SK-N-SH (cell line): ENCODE measurements around the gene CLCN1. TPM values are rescaled to one million over a fixed set of nuclear protein-coding genes. Genes with fewer than 3 reads are reported as not detected.

ENCODE experiments used
- CTCF ChIA-PET: fragments of 300-600, 350-600 bp; formaldehyde crosslinking; extraction: SDS; loops from one replicate; lab custom pipeline; 2021; lab: Yijun Ruan, JAX
- POLR2A ChIA-PET: fragments of 350-600 bp; sonication (Branson Sonifier 250); formaldehyde crosslinking; extraction: SDS; loops from one replicate; lab custom pipeline; 2020; ENCODE audit warnings: antibody characterized with exemption, inconsistent platforms; lab: Yijun Ruan, JAX
- DNase-seq: peaks from one replicate; pipeline ENCODE4 v3.0.0; 2012
- H2AFZ ChIP-seq: fragments of 200-600 bp; sonication (generic); 2 replicates; pipeline ENCODE4 v1.8.1; 2016; ENCODE audit warnings: antibody characterized with exemption, mild to moderate bottlenecking, low read depth
- H3F3A ChIP-seq: fragments of 200-600 bp; sonication (generic); replicated peaks from 2 replicates; pipeline ENCODE3; 2016; ENCODE audit warnings: antibody characterized with exemption, mild to moderate bottlenecking; ENCODE audit not compliant: insufficient read depth
- H3K27ac ChIP-seq, 2 experiments: fragments of 200-500 bp in 1 of 2; fragments of 200-600 bp in 1 of 2; sonication (Bioruptor generic) in 1 of 2; sonication (generic), shearing (Covaris generic) in 1 of 2; 2 replicates each; pipeline versions ENCODE4 v1.5.1 to v1.6.1; 2014 to 2016; ENCODE audit warnings: low read depth in 2 of 2, inconsistent platforms in 1 of 2, low read length in 1 of 2, mild to moderate bottlenecking in 1 of 2, mixed read lengths in 1 of 2
- H3K27me3 ChIP-seq: fragments of 200-600 bp; sonication (generic), shearing (Covaris generic); 2 replicates; pipeline ENCODE4 v1.6.1; 2016; ENCODE audit warnings: mixed run types; ENCODE audit not compliant: insufficient read depth
- H3K36me3 ChIP-seq, 2 experiments: fragments of 200-500 bp in 1 of 2; fragments of 200-600 bp in 1 of 2; sonication (Bioruptor generic) in 1 of 2; sonication (generic) in 1 of 2; replicated peaks in 1 of 2; 2 replicates each; pipeline versions ENCODE3 to v1.5.1; 2014 to 2016; ENCODE audit warnings: low read length in 1 of 2, mild to moderate bottlenecking in 1 of 2; ENCODE audit not compliant: insufficient read depth in 2 of 2, control insufficient read depth in 1 of 2
- H3K4me1 ChIP-seq, 2 experiments: fragments of 200-500 bp in 1 of 2; fragments of 200-600 bp in 1 of 2; sonication (Bioruptor generic) in 1 of 2; sonication (generic), shearing (Covaris generic) in 1 of 2; 2 replicates each; pipeline versions ENCODE4 v1.5.1 to v1.6.1; 2014 to 2016; ENCODE audit warnings: low read depth in 1 of 2, low read length in 1 of 2, mixed run types in 1 of 2; ENCODE audit not compliant: insufficient read depth in 2 of 2, control insufficient read depth in 1 of 2
- H3K4me2 ChIP-seq: fragments of 200-600 bp; sonication (generic), shearing (Covaris generic); 2 replicates; pipeline ENCODE4 v1.6.1; 2017; ENCODE audit warnings: mixed run types
- H3K4me3 ChIP-seq, 2 experiments: fragments of 200-500 bp in 1 of 2; fragments of 200-600 bp in 1 of 2; sonication (Bioruptor generic) in 1 of 2; sonication (generic), shearing (Covaris generic) in 1 of 2; 2 replicates each; pipeline versions ENCODE4 v1.5.1 to v1.8.1; 2014 to 2016; ENCODE audit warnings: low read depth in 2 of 2, inconsistent platforms in 1 of 2, low read length in 1 of 2, mild to moderate bottlenecking in 1 of 2, mixed read lengths in 1 of 2, moderate library complexity in 1 of 2
- H3K79me2 ChIP-seq: fragments of 200-600 bp; sonication (generic); 2 replicates; pipeline ENCODE4 v1.8.1; 2017; ENCODE audit warnings: mild to moderate bottlenecking; ENCODE audit not compliant: insufficient read depth
- H3K9ac ChIP-seq: fragments of 200-600 bp; sonication (generic); 2 replicates; pipeline ENCODE4 v1.6.1; 2017; ENCODE audit warnings: mixed run types
- H3K9me2 ChIP-seq: fragments of 200-600 bp; sonication (generic); 2 replicates; pipeline ENCODE4 v1.6.1; 2017; ENCODE audit warnings: mixed run types
- H3K9me3 ChIP-seq: fragments of 200-600 bp; sonication (generic); 2 replicates; pipeline ENCODE4 v1.6.1; 2017; ENCODE audit warnings: mixed run types, mild to moderate bottlenecking, moderate library complexity
- H4K20me1 ChIP-seq: fragments of 200-600 bp; sonication (generic); 2 replicates; pipeline ENCODE4 v1.6.1; 2017; ENCODE audit warnings: mild to moderate bottlenecking, mixed run types; ENCODE audit not compliant: insufficient read depth
- CHD2 ChIP-seq: fragments of 150-350 bp; IDR thresholded peaks from 2 replicates; pipeline ENCODE4 v1.6.1; 2018; ENCODE audit warnings: low read length; ENCODE audit not compliant: partially characterized antibody
- ELF1 ChIP-seq: IDR thresholded peaks from 2 replicates; pipeline ENCODE4 v1.4.0; 2012
- EP300 ChIP-seq, 2 experiments: IDR thresholded peaks; 2 replicates each; pipeline versions ENCODE4 v1.4.0 to v1.6.1; 2012; ENCODE audit warnings: borderline replicate concordance in 1 of 2, low read depth in 1 of 2, low read length in 1 of 2
- FOSL2 ChIP-seq: IDR thresholded peaks from 2 replicates; pipeline ENCODE4 v1.4.0; 2012; ENCODE audit warnings: low read depth, mild to moderate bottlenecking, moderate library complexity, borderline replicate concordance
- JUND ChIP-seq: IDR thresholded peaks from 2 replicates; pipeline ENCODE4 v1.4.0; 2012
- MEF2A ChIP-seq: IDR thresholded peaks from 2 replicates; pipeline ENCODE4 v1.4.0; 2012; ENCODE audit warnings: low read depth, borderline replicate concordance
- MXI1 ChIP-seq: IDR thresholded peaks from 2 replicates; pipeline ENCODE4 v1.6.1; 2012; ENCODE audit warnings: mild to moderate bottlenecking, low read depth, low read length, improper control_type of control experiment
- NFIC ChIP-seq: IDR thresholded peaks from 2 replicates; pipeline ENCODE4 v1.4.0; 2012; ENCODE audit warnings: borderline replicate concordance
- POLR2AphosphoS5 ChIP-seq: IDR thresholded peaks from 2 replicates; pipeline ENCODE4 v1.6.1; 2012; ENCODE audit warnings: low read depth, low read length
- RCOR1 ChIP-seq: fragments of 150-350 bp; IDR thresholded peaks from 2 replicates; pipeline ENCODE4 v1.6.1; 2017; ENCODE audit warnings: antibody characterized with exemption, low read length
- RFX5 ChIP-seq: IDR thresholded peaks from 2 replicates; pipeline ENCODE4 v1.6.1; 2012; ENCODE audit warnings: mild to moderate bottlenecking, improper control_type of control experiment, low read length
- RXRA ChIP-seq: IDR thresholded peaks from 2 replicates; pipeline ENCODE4 v1.4.0; 2012; ENCODE audit warnings: low read depth, mild to moderate bottlenecking, borderline replicate concordance
- SIN3A ChIP-seq: IDR thresholded peaks from 2 replicates; pipeline ENCODE4 v1.6.1; 2012; ENCODE audit warnings: low read depth, mild to moderate bottlenecking, low read length, moderate library complexity, borderline replicate concordance
- TAF1 ChIP-seq: IDR thresholded peaks from 2 replicates; pipeline ENCODE4 v1.6.1; 2012; ENCODE audit warnings: low read depth, mild to moderate bottlenecking, low read length, moderate library complexity, borderline replicate concordance
- TCF12 ChIP-seq: IDR thresholded peaks from 2 replicates; pipeline ENCODE4 v1.4.0; 2012
- TEAD4 ChIP-seq: IDR thresholded peaks from 2 replicates; pipeline ENCODE4 v1.4.0; 2012; ENCODE audit warnings: mild to moderate bottlenecking, borderline replicate concordance; ENCODE audit not compliant: insufficient read depth
- YY1 ChIP-seq: IDR thresholded peaks from 2 replicates; pipeline ENCODE4 v1.4.0; 2012; ENCODE audit warnings: low read depth, mild to moderate bottlenecking
- WGBS: methylation state at CpG from one replicate; pipeline ENCODE4 v1.1.6; 2017; ENCODE audit warnings: low lambda C conversion rate; 5-methylcytosine and 5-hydroxymethylcytosine counted together
- polyA plus RNA-seq, 3 experiments: library from polyadenylated mRNA; depleted of rRNA; stranded (reverse); fragments of >200 nt; gene quantifications; 2 replicates each; pipeline ENCODE4 v1.2.3, GENCODE V29; 2012
- TF ChIP-seq, protein P1 (sequence below): fragments of 150-350 bp; IDR thresholded peaks from 2 replicates; pipeline ENCODE4 v1.6.1; 2016; ENCODE audit warnings: mild to moderate bottlenecking, low read depth, low read length
- TF ChIP-seq, protein P2 (sequence below): IDR thresholded peaks from 2 replicates; pipeline ENCODE4 v1.4.0; 2012; ENCODE audit warnings: low read depth, borderline replicate concordance
- TF ChIP-seq, protein P3 (sequence below): IDR thresholded peaks from 2 replicates; pipeline ENCODE4 v1.4.0; 2012; ENCODE audit warnings: low read depth
- TF ChIP-seq, protein P4 (sequence below): IDR thresholded peaks from 2 replicates; pipeline ENCODE4; 2012

The CLCN1 gene
- polyA plus RNA-seq, 1 of the 3 experiments (the other 2 are of a cell fraction): 0.12 TPM

DNA sequence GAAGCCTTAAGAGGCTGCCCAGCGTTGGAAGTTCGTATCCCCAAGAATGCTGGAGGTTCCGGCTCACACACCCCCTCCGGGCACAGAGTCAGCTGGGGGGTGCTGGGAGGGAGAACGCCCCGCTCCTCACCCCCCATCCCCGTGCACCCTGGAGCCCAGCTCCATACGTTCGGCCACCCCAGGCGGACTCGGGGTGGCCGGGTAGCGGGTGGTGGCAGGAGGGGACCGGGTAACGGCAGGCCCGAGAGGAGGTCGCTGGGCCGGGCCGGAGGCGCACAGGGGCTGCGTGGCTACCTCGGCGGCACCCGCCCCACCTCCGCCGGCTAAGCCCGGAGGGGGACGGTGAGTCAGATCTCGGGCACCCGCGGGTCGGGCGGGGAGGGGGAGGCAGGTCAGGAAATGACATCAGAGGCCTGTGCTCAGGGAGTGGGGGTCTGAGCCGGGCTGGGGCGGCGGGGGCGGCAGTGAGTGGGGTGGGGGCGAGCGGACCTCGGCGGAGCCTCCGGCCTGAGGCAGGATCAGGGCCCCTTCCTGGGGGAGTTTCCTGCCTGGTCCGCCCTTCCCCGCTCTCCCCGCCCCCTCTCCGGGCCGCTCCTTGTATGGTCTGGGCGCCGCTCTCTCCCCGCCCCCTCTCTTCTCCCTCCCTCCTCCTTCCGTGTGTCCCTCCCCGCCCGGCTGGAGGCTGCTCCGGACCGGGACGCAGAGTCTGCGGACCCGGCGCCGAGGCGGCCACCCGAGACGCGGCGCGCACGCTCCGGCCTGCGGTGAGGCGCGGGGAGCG is 64.9 kb downstream of the CLCN1 start, which contains the start of gene ZYX (continued):
- TF ChIP-seq, protein P1, sequence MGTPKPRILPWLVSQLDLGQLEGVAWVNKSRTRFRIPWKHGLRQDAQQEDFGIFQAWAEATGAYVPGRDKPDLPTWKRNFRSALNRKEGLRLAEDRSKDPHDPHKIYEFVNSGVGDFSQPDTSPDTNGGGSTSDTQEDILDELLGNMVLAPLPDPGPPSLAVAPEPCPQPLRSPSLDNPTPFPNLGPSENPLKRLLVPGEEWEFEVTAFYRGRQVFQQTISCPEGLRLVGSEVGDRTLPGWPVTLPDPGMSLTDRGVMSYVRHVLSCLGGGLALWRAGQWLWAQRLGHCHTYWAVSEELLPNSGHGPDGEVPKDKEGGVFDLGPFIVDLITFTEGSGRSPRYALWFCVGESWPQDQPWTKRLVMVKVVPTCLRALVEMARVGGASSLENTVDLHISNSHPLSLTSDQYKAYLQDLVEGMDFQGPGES: no peak
- TF ChIP-seq YY1: 0 out of 2 replicates have a peak, but pooled peaks have one; percentile 18
- no peak for TF ChIP-seq MXI1
- TF ChIP-seq, protein P2, sequence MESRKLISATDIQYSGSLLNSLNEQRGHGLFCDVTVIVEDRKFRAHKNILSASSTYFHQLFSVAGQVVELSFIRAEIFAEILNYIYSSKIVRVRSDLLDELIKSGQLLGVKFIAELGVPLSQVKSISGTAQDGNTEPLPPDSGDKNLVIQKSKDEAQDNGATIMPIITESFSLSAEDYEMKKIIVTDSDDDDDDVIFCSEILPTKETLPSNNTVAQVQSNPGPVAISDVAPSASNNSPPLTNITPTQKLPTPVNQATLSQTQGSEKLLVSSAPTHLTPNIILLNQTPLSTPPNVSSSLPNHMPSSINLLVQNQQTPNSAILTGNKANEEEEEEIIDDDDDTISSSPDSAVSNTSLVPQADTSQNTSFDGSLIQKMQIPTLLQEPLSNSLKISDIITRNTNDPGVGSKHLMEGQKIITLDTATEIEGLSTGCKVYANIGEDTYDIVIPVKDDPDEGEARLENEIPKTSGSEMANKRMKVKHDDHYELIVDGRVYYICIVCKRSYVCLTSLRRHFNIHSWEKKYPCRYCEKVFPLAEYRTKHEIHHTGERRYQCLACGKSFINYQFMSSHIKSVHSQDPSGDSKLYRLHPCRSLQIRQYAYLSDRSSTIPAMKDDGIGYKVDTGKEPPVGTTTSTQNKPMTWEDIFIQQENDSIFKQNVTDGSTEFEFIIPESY: peak; percentile 56; the same call in 1 of the 2 replicates
- peak; percentile 77; the same call in 1 of the 2 replicates for TF ChIP-seq RXRA
- TF ChIP-seq TAF1: peak; percentile 93
- TF ChIP-seq TEAD4: peak; percentile 45; the same call in 1 of the 2 replicates
- TF ChIP-seq, protein P3, sequence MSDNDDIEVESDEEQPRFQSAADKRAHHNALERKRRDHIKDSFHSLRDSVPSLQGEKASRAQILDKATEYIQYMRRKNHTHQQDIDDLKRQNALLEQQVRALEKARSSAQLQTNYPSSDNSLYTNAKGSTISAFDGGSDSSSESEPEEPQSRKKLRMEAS: peak; percentile 40; the same call in 1 of the 2 replicates
- peak; percentile 13; the same call in 1 of the 2 replicates for TF ChIP-seq NFIC

DNA sequence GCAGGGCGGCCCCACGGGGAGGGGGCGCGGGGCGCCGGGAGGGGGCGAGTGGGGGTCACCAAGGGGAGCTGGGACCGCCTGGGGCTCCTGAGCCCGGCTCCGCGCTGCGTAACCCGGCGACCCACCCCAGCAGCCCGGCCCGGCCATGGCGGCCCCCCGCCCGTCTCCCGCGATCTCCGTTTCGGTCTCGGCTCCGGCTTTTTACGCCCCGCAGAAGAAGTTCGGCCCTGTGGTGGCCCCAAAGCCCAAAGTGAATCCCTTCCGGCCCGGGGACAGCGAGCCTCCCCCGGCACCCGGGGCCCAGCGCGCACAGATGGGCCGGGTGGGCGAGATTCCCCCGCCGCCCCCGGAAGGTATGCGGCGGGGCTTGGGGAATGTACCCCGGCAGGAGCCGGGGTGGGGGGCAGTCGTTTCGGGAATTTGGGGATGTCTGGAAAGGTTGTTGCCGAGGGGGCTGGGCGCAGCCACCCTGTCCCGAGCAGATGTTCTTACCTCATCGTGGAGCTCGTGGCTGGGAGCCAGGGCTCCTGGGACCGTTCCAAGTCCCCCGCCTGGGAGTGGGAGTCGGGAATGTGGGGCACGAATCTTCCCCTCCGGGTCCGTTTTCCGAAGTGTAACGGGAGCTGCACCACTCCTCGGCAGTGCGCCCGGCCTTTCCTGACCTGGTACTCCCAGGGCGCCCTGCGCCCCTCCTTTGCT is 65.7 kb downstream of the CLCN1 start:
- Histone ChIP-seq H3K4me3 (peak overlapping the region; percentile 79 to 99), H3K36me3 (peaks cover 16 to 42% of the 10 kb centered on the region in 2 experiments), H3K9me3 (no peaks in the 10 kb centered on the region), H3K4me2 (peak overlapping the region; percentile 100), H4K20me1 (peaks cover 48% of the 10 kb centered on the region), H3F3A (peaks cover 23% of the 10 kb centered on the region), H3K9ac (peak overlapping the region; percentile 99), H2AFZ (no peak overlapping the region), H3K27me3 (no peaks in the 10 kb centered on the region), H3K4me1 (peaks cover 23 to 51% of the 10 kb centered on the region in 2 experiments; a peak in 3 of 4 replicates), H3K9me2 (no peaks in the 10 kb centered on the region), H3K79me2 (peaks cover 94% of the 10 kb centered on the region), H3K27ac (peak overlapping the region; percentile 91 to 100)
- ChIA-PET POLR2A (interaction anchor here (0.7 kb wide), 2 partner anchors 94 to 118 kb away, joined by 4 read pairs; partner anchors contain the start of genes CASP2 and GSTK1), CTCF (interaction anchor here (1.0 to 5.8 kb wide), 7 partner anchors 12 to 793 kb away, joined by 3 to 50 read pairs (median 9); partner anchors contain the start of gene EPHA1)
- 2% methylated on average over 22 of the region's 64 CpGs for WGBS
- TF ChIP-seq TCF12 (peak; percentile 81), NFIC (peak; percentile 96), SIN3A (peak; percentile 66), MEF2A (no peak), CHD2 (peak; percentile 44), EP300 (IDR thresholded peaks at IDR 0.05; ENCODE audit: borderline replicate concordance in 1 of 2, low read depth in 1 of 2, low read length in 1 of 2) (peak in 1 of 2 experiments; percentile 36; a peak in 1 of 4 replicates), JUND (peak; percentile 1; the same call in 1 of the 2 replicates), TEAD4 (peak; percentile 7; the same call in 1 of the 2 replicates), RCOR1 (no peak), ELF1 (no peak), FOSL2 (no peak), POLR2AphosphoS5 (peak; percentile 54), RFX5 (no peak)
- TF ChIP-seq, protein P4, sequence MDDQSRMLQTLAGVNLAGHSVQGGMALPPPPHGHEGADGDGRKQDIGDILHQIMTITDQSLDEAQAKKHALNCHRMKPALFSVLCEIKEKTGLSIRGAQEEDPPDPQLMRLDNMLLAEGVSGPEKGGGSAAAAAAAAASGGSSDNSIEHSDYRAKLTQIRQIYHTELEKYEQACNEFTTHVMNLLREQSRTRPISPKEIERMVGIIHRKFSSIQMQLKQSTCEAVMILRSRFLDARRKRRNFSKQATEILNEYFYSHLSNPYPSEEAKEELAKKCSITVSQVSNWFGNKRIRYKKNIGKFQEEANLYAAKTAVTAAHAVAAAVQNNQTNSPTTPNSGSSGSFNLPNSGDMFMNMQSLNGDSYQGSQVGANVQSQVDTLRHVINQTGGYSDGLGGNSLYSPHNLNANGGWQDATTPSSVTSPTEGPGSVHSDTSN: 0 out of 2 replicates have a peak, but pooled peaks have one; percentile 8
- TF ChIP-seq, protein P2: no peak
- TF ChIP-seq, protein P3: peak; percentile 50
- TF ChIP-seq, all 33 proteins: peak for 10
- DNase-seq: peak; percentile 89
